ENCODE results near the gene KLRG1.

Gene KLRG1

GRCh38 chr12:9034095-9034494 lies 44.7 kb downstream of the KLRG1 start:
- H3K4me3 ChIP-seq: no peak overlapping the region
- H3K27ac ChIP-seq: no peak overlapping the region

GRCh38 chr12:9036227-9036626 lies 46.9 kb downstream of the KLRG1 start:
- Histone ChIP-seq H3K4me3 (no peak overlapping the region), H3K27ac (no peak overlapping the region)

- no peak overlapping the region for H3K4me3 ChIP-seq
These were observed 48.1 kb downstream of the KLRG1 start for GRCh38 chr12:9037431-9037830.

DNA sequence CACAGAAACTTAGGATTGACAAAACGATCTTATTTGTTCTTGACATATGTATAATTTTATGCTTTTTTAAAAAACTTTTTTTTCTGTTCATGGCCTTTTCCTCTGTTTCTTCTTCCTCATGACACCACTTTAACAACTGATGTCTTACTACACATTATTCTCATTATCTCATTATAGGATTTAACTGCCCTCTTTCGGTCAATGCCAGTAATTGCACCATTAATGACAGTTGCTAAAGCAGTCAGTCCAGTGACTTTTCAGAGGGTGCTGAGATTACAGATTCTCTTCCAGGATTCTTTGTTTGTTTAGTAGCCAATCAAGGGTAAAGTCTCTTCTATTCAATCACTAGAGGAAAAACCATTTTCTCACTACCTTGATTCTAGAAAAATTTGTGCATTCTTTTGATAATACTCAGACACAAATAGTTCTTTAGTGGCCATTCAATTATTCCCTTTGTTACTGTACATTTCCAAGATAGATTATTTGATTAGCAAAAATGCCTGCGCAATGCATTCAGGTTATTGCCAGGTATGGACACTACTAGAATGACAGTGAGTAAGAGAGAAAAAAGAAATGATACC lies 50.1 kb downstream of the KLRG1 start:
- no peak overlapping the region for H3K27ac ChIP-seq
- H3K4me3 ChIP-seq: no peak overlapping the region

More at GRCh38 chr12:9037431-9037830, 48.1 kb downstream of the KLRG1 start:
- no peak overlapping the region for H3K27ac ChIP-seq

DNA sequence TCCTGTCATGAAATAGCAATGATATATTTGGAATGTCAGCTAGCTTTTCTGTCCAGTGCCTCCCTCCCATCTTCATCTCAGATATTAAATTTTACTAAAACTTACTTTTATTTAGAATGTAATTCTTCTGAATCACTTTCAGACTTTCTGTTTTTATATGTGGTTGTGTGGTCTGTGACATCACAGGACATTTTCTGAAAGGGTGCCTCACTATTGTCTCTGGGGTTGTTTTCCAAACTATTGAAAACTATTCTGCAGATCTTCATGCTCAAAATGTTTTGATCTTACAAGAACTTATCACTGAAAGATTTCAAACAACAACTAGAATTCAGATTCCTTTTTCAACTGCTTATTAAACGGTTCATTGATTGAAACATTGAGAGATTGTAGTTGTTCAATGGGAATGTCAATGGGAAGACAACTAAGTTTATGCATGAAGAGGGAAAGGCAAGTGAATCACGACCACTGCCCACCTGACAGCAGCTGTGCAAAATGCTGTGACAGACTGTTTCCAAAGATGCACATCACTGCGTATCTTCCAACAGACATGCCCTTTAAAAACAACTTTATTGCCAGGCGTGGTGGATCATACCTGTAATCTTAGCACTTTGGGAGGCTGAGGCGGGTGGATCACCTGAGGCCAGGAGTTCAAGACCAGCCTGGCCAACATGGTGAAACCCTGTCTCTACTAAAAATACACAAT lies 51.3 kb downstream of the KLRG1 start:
- no peak overlapping the region for H3K4me3 ChIP-seq

DNA sequence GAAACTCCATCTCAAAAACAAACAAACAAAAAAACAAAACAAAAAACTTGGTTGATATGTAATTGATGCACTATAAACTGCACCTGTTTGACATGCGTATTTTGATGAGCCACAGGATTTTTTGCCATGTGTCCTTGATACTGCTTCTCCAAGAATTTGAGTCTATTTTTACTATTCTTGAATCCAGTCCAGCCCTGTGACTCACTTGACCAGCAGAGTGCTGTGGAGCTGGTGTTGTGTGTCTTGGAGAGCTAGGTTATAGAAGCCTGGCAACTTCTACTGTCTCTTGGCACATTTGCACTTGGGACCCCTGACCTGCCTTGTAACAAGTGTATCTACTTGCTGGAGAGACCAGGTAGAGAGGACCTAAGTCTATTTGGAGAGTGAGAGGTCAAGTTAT lies 52.0 kb downstream of the KLRG1 start:
- Histone ChIP-seq H3K4me3 (no peak overlapping the region), H3K27ac (peak overlapping the region in 1 of 21 experiments; percentile 6)

More for the DNA sequence above, 51.3 kb downstream of the KLRG1 start:
- H3K27ac ChIP-seq: peak overlapping the region in 1 of 21 experiments; percentile 6

- no peak overlapping the region for H3K4me3 ChIP-seq
- H3K27ac ChIP-seq: no peak overlapping the region
These were observed 54.4 kb downstream of the KLRG1 start for GRCh38 chr12:9043766-9044165.

- Histone ChIP-seq H3K4me3 (no peak overlapping the region), H3K27ac (no peak overlapping the region)
These were observed 57.8 kb downstream of the KLRG1 start for GRCh38 chr12:9047105-9047504.

GRCh38 chr12:9048930-9049329 lies 59.6 kb downstream of the KLRG1 start:
- Histone ChIP-seq H3K27ac (no peak overlapping the region), H3K4me3 (no peak overlapping the region)

DNA sequence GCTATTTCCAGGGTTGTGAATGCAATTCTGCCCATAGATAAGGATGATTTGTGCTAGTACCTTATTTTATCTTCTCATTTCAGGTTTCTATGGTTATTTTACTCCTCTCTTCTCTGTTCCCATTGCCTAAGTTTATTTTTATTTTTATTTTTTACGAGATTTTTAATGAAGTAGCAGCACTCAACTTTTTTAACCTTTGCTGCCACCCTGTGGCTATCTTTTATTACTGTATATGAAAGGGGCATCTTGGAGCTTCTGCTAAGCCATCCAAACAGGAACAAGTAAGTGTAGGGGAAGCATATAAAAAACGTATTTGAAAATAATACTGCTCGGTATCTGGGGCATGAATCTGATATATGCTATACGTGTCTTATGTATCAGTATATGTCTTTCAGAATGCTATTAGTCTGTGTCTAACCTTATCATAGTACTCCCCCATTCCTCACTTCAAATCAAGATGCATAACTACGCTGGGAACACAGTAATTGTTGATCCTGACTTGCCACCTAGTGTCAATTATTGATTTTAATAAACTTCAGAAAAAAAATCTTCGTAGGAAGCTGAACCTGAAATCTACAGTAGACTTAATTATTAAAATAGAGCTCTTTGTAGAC lies 60.3 kb downstream of the KLRG1 start:
- Histone ChIP-seq H3K27ac (no peak overlapping the region), H3K4me3 (no peak overlapping the region)

GRCh38 chr12:9050521-9051157 lies 61.3 kb downstream of the KLRG1 start:
- no peak overlapping the region for H3K4me3 ChIP-seq
- no peak overlapping the region for H3K27ac ChIP-seq

- no peak overlapping the region for H3K4me3 ChIP-seq
- H3K27ac ChIP-seq: no peak overlapping the region
These were observed 61.8 kb downstream of the KLRG1 start for GRCh38 chr12:9051158-9051550.

DNA sequence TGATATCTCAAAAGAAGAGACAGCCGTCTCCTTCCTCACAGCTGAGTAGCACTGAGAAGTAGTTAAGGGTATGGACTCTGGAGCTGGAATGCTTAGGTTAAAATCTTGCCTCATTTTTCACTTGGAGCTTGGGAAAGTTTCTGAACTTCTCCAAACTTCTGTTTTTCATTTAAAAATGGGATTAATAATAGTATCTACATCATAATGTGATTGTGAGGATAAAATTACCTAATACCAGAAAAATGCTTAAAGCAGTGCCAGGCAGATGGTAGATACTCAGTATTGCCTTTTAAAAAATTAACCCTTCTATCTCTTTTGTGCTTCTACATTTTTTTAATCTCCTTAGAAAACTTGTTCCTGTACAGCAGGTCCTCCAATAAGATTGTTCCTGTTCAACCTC lies 63.3 kb downstream of the KLRG1 start:
- Histone ChIP-seq H3K4me3 (no peak overlapping the region), H3K27ac (no peak overlapping the region)

All from skin epidermis (tissue), 12 donors.